Measurements from ENCODE around the gene TMEM131.

- TF ChIP-seq CTCF (conservative IDR thresholded peaks at IDR 0.05; ENCODE audit: low read depth, low read length): no peak
- no peak for TF ChIP-seq EZH2 (IDR thresholded peaks at IDR 0.05; ENCODE audit: borderline replicate concordance, low read depth, low read length, poor library complexity, severe bottlenecking)
Observed at GRCh38 chr2:98014379-98014778, 18.6 kb upstream of the TMEM131 start.
